ENCODE data around the gene RPL18.
"Not testable (repeated sequence)": the region's sequence is repeated elsewhere in the genome, so short reads cannot be mapped to it uniquely, and the experiment has no call there.

The RPL18 gene

GRCh38 chr19:48661711-48662090 lies 42.7 kb upstream of the RPL18 start:
- H3K4me3 ChIP-seq (ENCODE audit: control insufficient read depth, low read depth, low read length), result no peak overlapping the region
- no peak for DNase-seq (ENCODE audit: low read depth)
- TF ChIP-seq, protein P1, sequence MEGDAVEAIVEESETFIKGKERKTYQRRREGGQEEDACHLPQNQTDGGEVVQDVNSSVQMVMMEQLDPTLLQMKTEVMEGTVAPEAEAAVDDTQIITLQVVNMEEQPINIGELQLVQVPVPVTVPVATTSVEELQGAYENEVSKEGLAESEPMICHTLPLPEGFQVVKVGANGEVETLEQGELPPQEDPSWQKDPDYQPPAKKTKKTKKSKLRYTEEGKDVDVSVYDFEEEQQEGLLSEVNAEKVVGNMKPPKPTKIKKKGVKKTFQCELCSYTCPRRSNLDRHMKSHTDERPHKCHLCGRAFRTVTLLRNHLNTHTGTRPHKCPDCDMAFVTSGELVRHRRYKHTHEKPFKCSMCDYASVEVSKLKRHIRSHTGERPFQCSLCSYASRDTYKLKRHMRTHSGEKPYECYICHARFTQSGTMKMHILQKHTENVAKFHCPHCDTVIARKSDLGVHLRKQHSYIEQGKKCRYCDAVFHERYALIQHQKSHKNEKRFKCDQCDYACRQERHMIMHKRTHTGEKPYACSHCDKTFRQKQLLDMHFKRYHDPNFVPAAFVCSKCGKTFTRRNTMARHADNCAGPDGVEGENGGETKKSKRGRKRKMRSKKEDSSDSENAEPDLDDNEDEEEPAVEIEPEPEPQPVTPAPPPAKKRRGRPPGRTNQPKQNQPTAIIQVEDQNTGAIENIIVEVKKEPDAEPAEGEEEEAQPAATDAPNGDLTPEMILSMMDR (IDR thresholded peaks at IDR 0.05; ENCODE audit: control insufficient read depth, insufficient read depth, low read depth, low read length, missing control alignments), result no peak

GRCh38 chr19:48660852-48661710 lies 42.1 kb upstream of the RPL18 start:
- H3K4me3 ChIP-seq (ENCODE audit: control insufficient read depth, low read depth, low read length), result no peak overlapping the region
- peak; percentile 46 for DNase-seq (ENCODE audit: low read depth)
- TF ChIP-seq, protein P1 (IDR thresholded peaks at IDR 0.05; ENCODE audit: control insufficient read depth, insufficient read depth, low read depth, low read length, missing control alignments), result no peak

GRCh38 chr19:48659768-48660167 lies 40.8 kb upstream of the RPL18 start:
- no peak overlapping the region for H3K4me3 ChIP-seq (ENCODE audit: control insufficient read depth, low read depth, low read length)
- DNase-seq (ENCODE audit: low read depth), result no peak
- TF ChIP-seq, protein P1 (IDR thresholded peaks at IDR 0.05; ENCODE audit: control insufficient read depth, insufficient read depth, low read depth, low read length, missing control alignments), result no peak

- no peak for DNase-seq (ENCODE audit: low read depth)
- TF ChIP-seq, protein P1 (IDR thresholded peaks at IDR 0.05; ENCODE audit: control insufficient read depth, insufficient read depth, low read depth, low read length, missing control alignments), result no peak
- no peak overlapping the region for H3K4me3 ChIP-seq (ENCODE audit: control insufficient read depth, low read depth, low read length)
Measured at GRCh38 chr19:48658483-48658882, 39.5 kb upstream of the RPL18 start.

DNA sequence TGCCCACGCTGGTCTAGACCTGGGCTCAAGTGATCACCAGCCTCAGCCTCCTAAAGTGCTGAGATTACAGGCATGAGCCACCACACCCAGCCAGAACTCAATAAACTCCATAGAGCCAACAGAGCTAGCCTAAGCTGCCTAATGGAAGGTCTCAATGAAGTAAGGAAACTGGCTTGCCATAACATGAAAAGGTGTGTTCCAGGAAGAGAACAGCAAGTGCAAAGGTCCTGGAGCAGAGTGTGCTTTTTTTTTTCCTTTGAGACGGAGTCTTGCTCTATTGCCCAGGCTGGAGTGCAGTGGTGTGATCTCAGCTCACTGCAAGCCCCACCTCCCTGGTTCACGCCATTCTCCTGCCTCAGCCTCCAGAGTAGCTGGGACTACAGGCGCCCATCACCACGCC lies 38.9 kb upstream of the RPL18 start:
- not testable (repeated sequence) for H3K4me3 ChIP-seq (ENCODE audit: control insufficient read depth, low read depth, low read length); DNase-seq (ENCODE audit: low read depth)

GRCh38 chr19:48656840-48657474 lies 38.0 kb upstream of the RPL18 start:
- DNase-seq (ENCODE audit: low read depth), result peak; percentile 69
- TF ChIP-seq, protein P1 (IDR thresholded peaks at IDR 0.05; ENCODE audit: control insufficient read depth, insufficient read depth, low read depth, low read length, missing control alignments), result no peak
- H3K4me3 ChIP-seq (ENCODE audit: control insufficient read depth, low read depth, low read length), result no peak overlapping the region
